ENCODE data around the gene TBC1D22A. TPM values are rescaled to one million over a fixed set of nuclear protein-coding genes. Genes with fewer than 3 reads are reported as not detected.
"Not testable (repeated sequence)": the region's sequence is repeated elsewhere in the genome, so short reads cannot be mapped to it uniquely, and the experiment has no call there.

The TBC1D22A gene
- polyA plus RNA-seq, 2 donors: 15.1 to 17.4 TPM

DNA sequence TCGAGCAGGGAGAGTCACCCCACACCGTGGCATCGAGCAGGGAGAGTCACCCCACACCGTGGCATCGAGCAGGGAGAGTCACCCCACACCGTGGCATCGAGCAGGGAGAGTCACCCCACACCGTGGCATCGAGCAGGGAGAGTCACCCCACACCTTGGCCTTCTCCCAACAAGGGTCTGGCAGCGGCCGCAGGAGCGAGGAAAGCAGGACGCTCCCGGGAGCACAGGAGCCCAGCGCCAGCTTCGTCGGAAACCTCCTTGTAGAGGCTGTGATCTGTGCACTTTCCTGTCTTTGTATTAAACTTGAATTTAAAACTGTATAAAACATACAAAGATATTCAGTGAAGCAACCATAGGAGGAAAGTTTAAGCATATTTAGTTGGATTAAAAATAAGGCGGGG, 355.0 kb downstream of the TBC1D22A start:
- not testable (repeated sequence) for H3K4me3 ChIP-seq (ENCODE audit: low read depth in 1 of 2, low read length in 2 of 2); H3K4me1 ChIP-seq (ENCODE audit: control insufficient read depth in 2 of 2, insufficient read depth in 2 of 2, low read length in 1 of 2); H3K27me3 ChIP-seq (ENCODE audit: control insufficient read depth in 1 of 2, insufficient read depth in 2 of 2, low read length in 2 of 2); H3K9me3 ChIP-seq (ENCODE audit: control insufficient read depth in 2 of 2, insufficient read depth in 1 of 2, low read depth in 1 of 2, low read length in 1 of 2); H3K27ac ChIP-seq (ENCODE audit: low read depth in 2 of 2, low read length in 1 of 2)
- H3K36me3 ChIP-seq (ENCODE audit: control insufficient read depth in 2 of 2, insufficient read depth in 2 of 2, low read length in 1 of 2): peaks cover 0 to 15% of the 10 kb centered on the region in 2 donors
- WGBS, 2 donors: 93 to 97% methylated on average over 11 to 13 of the region's 18 CpGs

DNA sequence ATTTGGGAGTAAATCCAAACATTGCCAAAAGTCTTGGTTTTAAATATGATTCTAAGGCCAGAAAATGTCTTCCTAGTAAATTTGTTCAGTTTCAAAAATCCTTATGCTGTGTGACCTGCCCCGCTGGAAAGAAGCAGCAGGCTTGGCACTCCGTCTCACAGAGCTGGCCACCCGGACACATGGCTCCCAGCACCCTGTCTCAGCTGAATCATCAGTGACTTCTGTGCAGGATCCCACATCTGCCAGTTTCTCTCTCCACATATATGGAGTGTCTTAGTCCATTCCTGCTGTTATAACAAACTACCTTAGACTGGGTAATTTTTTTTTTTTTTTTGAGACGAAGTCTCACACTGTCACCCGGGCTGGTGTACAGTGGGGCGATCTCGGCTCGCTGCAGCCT, 356.7 kb downstream of the TBC1D22A start:
- Histone ChIP-seq H3K4me3 (ENCODE audit: low read depth in 1 of 2, low read length in 2 of 2) (no peak overlapping the region), H3K27ac (ENCODE audit: low read depth in 2 of 2, low read length in 1 of 2) (no peak overlapping the region), H3K9me3 (ENCODE audit: control insufficient read depth in 2 of 2, insufficient read depth in 1 of 2, low read depth in 1 of 2, low read length in 1 of 2) (no peaks in the 10 kb centered on the region), H3K27me3 (ENCODE audit: control insufficient read depth in 1 of 2, insufficient read depth in 2 of 2, low read length in 2 of 2) (no peaks in the 10 kb centered on the region), H3K4me1 (ENCODE audit: control insufficient read depth in 2 of 2, insufficient read depth in 2 of 2, low read length in 1 of 2) (peaks cover 0 to 17% of the 10 kb centered on the region in 2 donors), H3K36me3 (ENCODE audit: control insufficient read depth in 2 of 2, insufficient read depth in 2 of 2, low read length in 1 of 2) (peaks cover 0 to 8% of the 10 kb centered on the region in 2 donors)
- 89 to 95% methylated on average over 8 of the region's 8 CpGs for WGBS, 2 donors

DNA sequence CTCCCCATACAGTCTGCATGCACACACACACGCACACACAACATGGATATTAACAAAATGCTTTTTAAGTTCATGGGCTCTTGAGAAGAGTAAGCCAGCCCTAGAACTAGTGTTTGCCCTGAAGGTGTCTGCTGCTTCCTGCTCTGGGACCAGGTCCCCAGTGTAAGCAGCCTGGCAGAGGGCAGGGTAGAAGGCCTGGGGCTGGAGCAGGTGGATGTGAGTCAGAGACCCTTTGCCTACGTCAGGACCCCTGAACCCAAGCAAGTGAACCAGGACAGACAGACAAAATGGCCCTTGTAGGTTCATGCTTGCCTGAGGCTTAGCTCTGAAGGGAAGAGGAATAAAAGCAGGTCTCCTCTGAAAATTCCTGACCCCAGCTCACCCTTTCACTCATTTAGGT, 357.9 kb downstream of the TBC1D22A start:
- Histone ChIP-seq H3K36me3 (ENCODE audit: control insufficient read depth in 2 of 2, insufficient read depth in 2 of 2, low read length in 1 of 2) (peaks cover 0 to 8% of the 10 kb centered on the region in 2 donors), H3K27ac (ENCODE audit: low read depth in 2 of 2, low read length in 1 of 2) (peak overlapping the region in 1 of 2 donors; percentile 45), H3K9me3 (ENCODE audit: control insufficient read depth in 2 of 2, insufficient read depth in 1 of 2, low read depth in 1 of 2, low read length in 1 of 2) (no peaks in the 10 kb centered on the region), H3K4me3 (ENCODE audit: low read depth in 1 of 2, low read length in 2 of 2) (no peak overlapping the region), H3K27me3 (ENCODE audit: control insufficient read depth in 1 of 2, insufficient read depth in 2 of 2, low read length in 2 of 2) (no peaks in the 10 kb centered on the region), H3K4me1 (ENCODE audit: control insufficient read depth in 2 of 2, insufficient read depth in 2 of 2, low read length in 1 of 2) (peaks cover 7 to 23% of the 10 kb centered on the region in 2 donors)
- 88 to 91% methylated on average over 2 of the region's 2 CpGs for WGBS, 2 donors

DNA sequence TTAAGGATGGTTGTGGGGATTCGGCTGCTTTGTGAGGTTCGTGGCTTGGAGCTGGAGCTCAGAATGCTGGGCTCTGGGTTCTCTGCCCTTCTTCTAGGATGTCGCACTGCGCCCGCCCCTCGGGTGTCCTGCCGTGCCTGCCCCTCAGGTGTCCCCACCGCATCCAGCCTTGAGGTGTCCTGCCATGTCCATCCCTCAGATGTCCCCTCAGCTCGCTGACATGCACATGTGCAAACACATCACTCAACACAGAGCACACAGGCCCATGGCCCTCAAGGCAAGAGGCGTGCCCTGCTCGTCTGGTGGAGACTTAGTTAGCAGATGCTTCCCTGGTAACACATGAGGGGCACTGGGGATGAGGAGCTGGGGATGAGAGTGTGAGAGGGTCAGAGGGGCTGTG, 359.3 kb downstream of the TBC1D22A start:
- H3K27ac ChIP-seq (ENCODE audit: low read depth in 2 of 2, low read length in 1 of 2): no peak overlapping the region
- no peaks in the 10 kb centered on the region for H3K9me3 ChIP-seq (ENCODE audit: control insufficient read depth in 2 of 2, insufficient read depth in 1 of 2, low read depth in 1 of 2, low read length in 1 of 2)
- H3K4me3 ChIP-seq (ENCODE audit: low read depth in 1 of 2, low read length in 2 of 2): no peak overlapping the region
- peaks cover 0 to 4% of the 10 kb centered on the region in 2 donors for H3K36me3 ChIP-seq (ENCODE audit: control insufficient read depth in 2 of 2, insufficient read depth in 2 of 2, low read length in 1 of 2)
- 91 to 95% methylated on average over 11 of the region's 11 CpGs for WGBS, 2 donors
- H3K4me1 ChIP-seq (ENCODE audit: control insufficient read depth in 2 of 2, insufficient read depth in 2 of 2, low read length in 1 of 2): peaks cover 7 to 23% of the 10 kb centered on the region in 2 donors
- no peaks in the 10 kb centered on the region for H3K27me3 ChIP-seq (ENCODE audit: control insufficient read depth in 1 of 2, insufficient read depth in 2 of 2, low read length in 2 of 2)

DNA sequence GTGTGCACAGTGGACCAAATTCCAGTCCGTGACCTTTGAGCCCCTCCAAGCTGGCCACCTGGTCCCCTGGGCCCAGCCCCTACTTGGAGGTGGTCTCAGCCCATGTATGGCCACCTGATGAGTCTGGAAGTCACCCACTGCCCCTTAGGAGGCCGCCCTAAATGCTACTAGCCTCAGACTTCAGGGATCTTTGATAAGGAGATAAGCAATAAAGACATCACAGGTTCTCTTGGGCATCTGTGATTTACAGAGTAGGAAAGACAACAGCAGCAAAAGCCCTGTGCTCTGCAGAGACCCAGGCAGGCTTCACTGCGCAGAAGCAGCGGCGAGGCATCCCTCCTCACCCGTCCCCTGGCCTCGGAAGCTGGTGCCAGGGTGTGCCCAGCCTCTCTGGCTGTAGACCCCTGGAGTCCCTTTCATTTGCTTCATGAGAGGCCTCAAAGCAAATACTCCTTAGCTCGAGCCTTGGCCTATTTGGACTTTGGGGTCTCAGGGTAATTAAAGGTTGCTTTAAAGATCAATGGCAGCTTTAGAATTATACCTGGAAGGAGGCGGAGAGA, 360.1 kb downstream of the TBC1D22A start:
- Histone ChIP-seq H3K4me3 (ENCODE audit: low read depth in 1 of 2, low read length in 2 of 2) (no peak overlapping the region), H3K27ac (ENCODE audit: low read depth in 2 of 2, low read length in 1 of 2) (peak overlapping the region in 1 of 2 donors; percentile 41), H3K4me1 (ENCODE audit: control insufficient read depth in 2 of 2, insufficient read depth in 2 of 2, low read length in 1 of 2) (peaks cover 7 to 23% of the 10 kb centered on the region in 2 donors), H3K27me3 (ENCODE audit: control insufficient read depth in 1 of 2, insufficient read depth in 2 of 2, low read length in 2 of 2) (no peaks in the 10 kb centered on the region), H3K9me3 (ENCODE audit: control insufficient read depth in 2 of 2, insufficient read depth in 1 of 2, low read depth in 1 of 2, low read length in 1 of 2) (no peaks in the 10 kb centered on the region), H3K36me3 (ENCODE audit: control insufficient read depth in 2 of 2, insufficient read depth in 2 of 2, low read length in 1 of 2) (peaks cover 0 to 3% of the 10 kb centered on the region in 2 donors)
- WGBS, 2 donors: 90 to 94% methylated on average over 9 of the region's 9 CpGs

DNA sequence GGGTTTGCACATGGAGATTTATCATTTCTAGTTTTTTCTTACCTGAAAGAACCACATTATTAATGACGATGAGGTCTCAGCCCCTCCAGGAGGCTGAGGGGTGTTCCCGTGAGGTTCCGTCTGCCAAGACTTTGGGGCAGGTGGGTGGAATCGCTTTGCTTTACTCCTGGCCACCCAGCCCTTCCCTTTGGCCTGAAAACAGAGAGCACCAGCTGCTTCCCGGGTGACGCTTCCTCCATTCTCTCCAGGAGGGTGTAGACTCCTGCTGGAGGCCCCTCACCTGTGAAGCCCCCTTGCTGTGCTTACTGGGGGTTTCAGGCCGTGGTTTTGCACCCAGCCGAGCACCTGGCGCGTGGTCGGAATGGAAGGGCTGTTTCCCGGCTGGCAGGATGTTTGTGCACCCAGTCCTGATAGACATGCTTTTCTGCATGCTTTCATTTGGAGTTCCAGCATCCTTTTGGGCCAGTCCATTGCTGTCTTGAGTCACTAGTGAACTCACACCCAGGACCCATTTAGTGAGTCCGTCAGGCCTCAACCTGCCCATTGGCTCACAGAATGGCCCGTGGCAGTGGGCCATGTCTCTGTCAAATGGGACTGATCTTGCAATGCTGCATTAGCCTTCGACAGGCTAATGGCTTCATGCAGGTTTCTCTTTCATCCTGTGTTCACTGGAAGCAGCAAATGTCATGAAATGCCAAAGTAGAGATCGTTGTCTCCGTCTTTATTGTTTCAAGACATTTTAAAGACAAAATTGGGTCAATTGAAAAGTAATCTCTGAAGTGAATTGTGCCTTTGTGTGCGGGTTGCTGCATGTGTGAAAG, 360.8 kb downstream of the TBC1D22A start:
- Histone ChIP-seq H3K4me1 (ENCODE audit: control insufficient read depth in 2 of 2, insufficient read depth in 2 of 2, low read length in 1 of 2) (peaks cover 7 to 23% of the 10 kb centered on the region in 2 donors), H3K36me3 (ENCODE audit: control insufficient read depth in 2 of 2, insufficient read depth in 2 of 2, low read length in 1 of 2) (peaks cover 0 to 3% of the 10 kb centered on the region in 2 donors), H3K4me3 (ENCODE audit: low read depth in 1 of 2, low read length in 2 of 2) (no peak overlapping the region), H3K27me3 (ENCODE audit: control insufficient read depth in 1 of 2, insufficient read depth in 2 of 2, low read length in 2 of 2) (no peaks in the 10 kb centered on the region), H3K9me3 (ENCODE audit: control insufficient read depth in 2 of 2, insufficient read depth in 1 of 2, low read depth in 1 of 2, low read length in 1 of 2) (no peaks in the 10 kb centered on the region), H3K27ac (ENCODE audit: low read depth in 2 of 2, low read length in 1 of 2) (peak overlapping the region; percentile 62 to 83)
- WGBS, 2 donors: 74 to 84% methylated on average over 18 of the region's 18 CpGs

DNA sequence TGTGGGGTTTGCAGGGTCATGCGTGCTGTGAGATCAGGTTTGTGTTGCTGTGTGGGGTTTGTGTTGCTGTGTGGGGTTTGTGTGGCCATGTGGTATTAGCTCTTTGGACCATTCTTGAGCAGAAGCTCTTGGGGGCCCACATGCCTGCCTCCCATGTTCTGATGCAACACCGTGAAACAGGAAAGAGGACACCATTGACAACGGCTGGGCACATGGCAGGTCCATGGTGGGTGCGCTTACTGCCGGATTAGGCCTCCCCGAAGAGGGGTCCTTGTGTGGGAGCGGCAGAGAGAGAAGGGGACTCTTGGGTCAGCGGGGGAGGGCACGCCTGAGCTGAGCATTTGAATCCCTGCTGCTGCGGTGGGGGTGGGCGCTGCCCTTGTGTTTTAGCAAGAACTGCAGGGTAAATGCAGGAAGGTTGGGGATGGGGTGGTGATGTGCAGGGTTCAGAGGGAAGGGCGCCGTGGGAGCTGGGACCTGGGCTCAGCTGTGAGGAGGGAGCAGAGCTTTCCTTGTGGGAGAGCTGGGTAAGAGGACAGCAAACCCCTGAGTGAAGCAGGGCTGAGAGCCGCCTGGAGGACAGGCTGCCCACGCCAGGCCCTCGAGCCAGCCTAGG, 361.5 kb downstream of the TBC1D22A start:
- Histone ChIP-seq H3K4me3 (ENCODE audit: low read depth in 1 of 2, low read length in 2 of 2) (no peak overlapping the region), H3K9me3 (ENCODE audit: control insufficient read depth in 2 of 2, insufficient read depth in 1 of 2, low read depth in 1 of 2, low read length in 1 of 2) (no peaks in the 10 kb centered on the region), H3K27me3 (ENCODE audit: control insufficient read depth in 1 of 2, insufficient read depth in 2 of 2, low read length in 2 of 2) (no peaks in the 10 kb centered on the region), H3K27ac (ENCODE audit: low read depth in 2 of 2, low read length in 1 of 2) (peak overlapping the region in 1 of 2 donors; percentile 75), H3K36me3 (ENCODE audit: control insufficient read depth in 2 of 2, insufficient read depth in 2 of 2, low read length in 1 of 2) (peaks cover 0 to 3% of the 10 kb centered on the region in 2 donors), H3K4me1 (ENCODE audit: control insufficient read depth in 2 of 2, insufficient read depth in 2 of 2, low read length in 1 of 2) (peaks cover 7 to 23% of the 10 kb centered on the region in 2 donors)
- 94% methylated on average over 16 of the region's 16 CpGs for WGBS, 2 donors

DNA sequence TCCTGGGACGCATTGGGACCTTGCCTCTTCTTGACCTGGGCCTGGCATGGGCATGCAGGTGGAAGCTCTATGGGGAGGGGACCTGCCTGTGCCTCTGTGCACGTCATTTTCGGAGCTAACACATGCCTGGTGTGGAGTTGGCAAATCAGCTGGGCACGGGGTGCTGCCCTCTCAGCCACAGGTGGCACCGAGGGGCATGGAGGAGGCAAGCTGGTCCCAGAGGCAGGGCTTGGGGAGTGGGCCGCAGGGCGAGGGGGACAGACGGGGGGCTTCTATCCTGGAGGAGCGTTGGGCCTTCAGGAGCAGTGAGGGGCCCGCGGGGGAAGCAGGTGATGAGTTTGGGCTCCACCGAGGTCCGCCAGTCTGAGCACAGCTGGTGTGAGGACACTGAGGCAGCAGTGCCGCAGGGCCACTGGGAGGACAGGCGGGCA, 362.0 kb downstream of the TBC1D22A start:
- Histone ChIP-seq H3K9me3 (ENCODE audit: control insufficient read depth in 2 of 2, insufficient read depth in 1 of 2, low read depth in 1 of 2, low read length in 1 of 2) (no peaks in the 10 kb centered on the region), H3K36me3 (ENCODE audit: control insufficient read depth in 2 of 2, insufficient read depth in 2 of 2, low read length in 1 of 2) (peaks cover 0 to 3% of the 10 kb centered on the region in 2 donors), H3K4me1 (ENCODE audit: control insufficient read depth in 2 of 2, insufficient read depth in 2 of 2, low read length in 1 of 2) (peaks cover 7 to 23% of the 10 kb centered on the region in 2 donors), H3K27me3 (ENCODE audit: control insufficient read depth in 1 of 2, insufficient read depth in 2 of 2, low read length in 2 of 2) (no peaks in the 10 kb centered on the region), H3K27ac (ENCODE audit: low read depth in 2 of 2, low read length in 1 of 2) (no peak overlapping the region), H3K4me3 (ENCODE audit: low read depth in 1 of 2, low read length in 2 of 2) (no peak overlapping the region)
- 93 to 96% methylated on average over 15 of the region's 15 CpGs for WGBS, 2 donors

DNA sequence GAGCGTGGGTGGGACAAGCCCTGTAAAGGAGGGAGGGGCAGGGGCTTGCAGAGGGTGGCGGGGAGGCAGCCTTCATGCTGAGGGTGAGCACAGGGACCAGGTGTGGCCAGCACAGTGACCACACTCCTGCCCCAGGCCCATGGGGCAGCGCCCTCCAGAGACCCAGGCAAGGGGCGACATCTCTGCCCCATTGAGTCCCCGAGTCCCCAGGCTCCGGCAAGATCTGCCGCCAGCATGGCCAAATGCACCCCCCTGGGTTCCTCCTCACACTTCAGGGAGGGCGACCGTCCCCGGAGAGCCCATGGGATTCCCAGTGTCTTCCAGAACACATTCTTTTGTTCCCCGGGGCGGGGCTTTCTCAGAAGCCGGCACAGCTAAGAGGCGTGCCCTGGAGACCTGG, 362.5 kb downstream of the TBC1D22A start:
- H3K9me3 ChIP-seq (ENCODE audit: control insufficient read depth in 2 of 2, insufficient read depth in 1 of 2, low read depth in 1 of 2, low read length in 1 of 2): no peaks in the 10 kb centered on the region
- WGBS, 2 donors: 78 to 87% methylated on average over 13 to 14 of the region's 14 CpGs
- H3K4me3 ChIP-seq (ENCODE audit: low read depth in 1 of 2, low read length in 2 of 2): no peak overlapping the region
- no peaks in the 10 kb centered on the region for H3K27me3 ChIP-seq (ENCODE audit: control insufficient read depth in 1 of 2, insufficient read depth in 2 of 2, low read length in 2 of 2)
- peaks cover 7 to 23% of the 10 kb centered on the region in 2 donors for H3K4me1 ChIP-seq (ENCODE audit: control insufficient read depth in 2 of 2, insufficient read depth in 2 of 2, low read length in 1 of 2)
- H3K27ac ChIP-seq (ENCODE audit: low read depth in 2 of 2, low read length in 1 of 2): peak overlapping the region in 1 of 2 donors; percentile 30
- peaks cover 0 to 3% of the 10 kb centered on the region in 2 donors for H3K36me3 ChIP-seq (ENCODE audit: control insufficient read depth in 2 of 2, insufficient read depth in 2 of 2, low read length in 1 of 2)
